Neural progenitor cell (in vitro differentiated cells): ENCODE measurements around the gene TENT5C.

Experiments used
- EZH2 ChIP-seq: fragments of 200-600 bp; sonication (generic); IDR thresholded peaks from 2 replicates; pipeline ENCODE4 v1.6.1; 2017; ENCODE audit warnings: antibody characterized with exemption, mild to moderate bottlenecking, moderate library complexity
- TF ChIP-seq, protein P1 (sequence below): fragments of 200-600 bp; sonication (generic); IDR thresholded peaks from 2 replicates; pipeline ENCODE4 v1.5.1; 2017; ENCODE audit warnings: antibody characterized with exemption, mild to moderate bottlenecking

GRCh38 chr1:117608758-117609157 is 2.9 kb downstream of the TENT5C start:
- TF ChIP-seq, protein P1, sequence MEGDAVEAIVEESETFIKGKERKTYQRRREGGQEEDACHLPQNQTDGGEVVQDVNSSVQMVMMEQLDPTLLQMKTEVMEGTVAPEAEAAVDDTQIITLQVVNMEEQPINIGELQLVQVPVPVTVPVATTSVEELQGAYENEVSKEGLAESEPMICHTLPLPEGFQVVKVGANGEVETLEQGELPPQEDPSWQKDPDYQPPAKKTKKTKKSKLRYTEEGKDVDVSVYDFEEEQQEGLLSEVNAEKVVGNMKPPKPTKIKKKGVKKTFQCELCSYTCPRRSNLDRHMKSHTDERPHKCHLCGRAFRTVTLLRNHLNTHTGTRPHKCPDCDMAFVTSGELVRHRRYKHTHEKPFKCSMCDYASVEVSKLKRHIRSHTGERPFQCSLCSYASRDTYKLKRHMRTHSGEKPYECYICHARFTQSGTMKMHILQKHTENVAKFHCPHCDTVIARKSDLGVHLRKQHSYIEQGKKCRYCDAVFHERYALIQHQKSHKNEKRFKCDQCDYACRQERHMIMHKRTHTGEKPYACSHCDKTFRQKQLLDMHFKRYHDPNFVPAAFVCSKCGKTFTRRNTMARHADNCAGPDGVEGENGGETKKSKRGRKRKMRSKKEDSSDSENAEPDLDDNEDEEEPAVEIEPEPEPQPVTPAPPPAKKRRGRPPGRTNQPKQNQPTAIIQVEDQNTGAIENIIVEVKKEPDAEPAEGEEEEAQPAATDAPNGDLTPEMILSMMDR: no peak
- no peak for TF ChIP-seq EZH2
